Esophagus squamous epithelium (tissue), 5 donors: Measurements from ENCODE around the gene SLC9A2. TPM values are rescaled to one million over a fixed set of nuclear protein-coding genes. Genes with fewer than 3 reads are reported as not detected.

Source experiments
- DNase-seq: peaks from one replicate; lab custom pipeline; 2025; lab: John Stamatoyannopoulos, UW
- H3K27ac ChIP-seq, 4 donors: fragments of 200-600 bp; sonication (generic); one replicate each; pipeline ENCODE4 v1.5.1; 2016 to 2019; ENCODE audit warnings: mild to moderate bottlenecking in 1 of 4
- H3K27me3 ChIP-seq, 4 donors: fragments of 200-600 bp; sonication (generic); 1 replicate in 3 of 4; 2 replicates in 1 of 4; pipeline versions ENCODE4 v1.5.1 to v1.6.0; 2017 to 2021; ENCODE audit warnings: antibody characterized with exemption in 1 of 4
- H3K36me3 ChIP-seq, 3 donors: fragments of 200-600 bp; sonication (generic); one replicate each; pipeline ENCODE4 v1.5.1; 2016 to 2019
- H3K4me1 ChIP-seq, 3 donors: fragments of 200-600 bp; sonication (generic); one replicate each; pipeline ENCODE4 v1.5.1; 2017 to 2019
- H3K4me3 ChIP-seq, 4 donors: fragments of 200-600 bp; sonication (generic); 1 replicate in 3 of 4; 2 replicates in 1 of 4; pipeline ENCODE4 v1.5.1; 2016 to 2019; ENCODE audit warnings: mild to moderate bottlenecking in 2 of 4, moderate library complexity in 1 of 4
- H3K9me3 ChIP-seq, 3 donors: fragments of 200-600 bp; sonication (generic); one replicate each; pipeline ENCODE4 v1.5.1; 2016 to 2019
- POLR2A ChIP-seq, 4 donors: fragments of 450-650 bp; IDR thresholded peaks; one replicate each; pipeline ENCODE4 v1.6.1; 2017; ENCODE audit warnings: antibody characterized with exemption in 4 of 4, mild to moderate bottlenecking in 4 of 4, moderate library complexity in 3 of 4
- WGBS, 2 donors: methylation state at CpG; one replicate each; pipeline ENCODE4 v1.1.5; 2018; 5-methylcytosine and 5-hydroxymethylcytosine counted together
- intact Hi-C: fragments of 100-400 bp; cut with DNase I; formaldehyde crosslinking; loops from one replicate; pipeline ENCODE4 v1.15.0; 2022
- total RNA-seq, 4 donors: library from RNA; depleted of rRNA; stranded (reverse); fragments of >200 nt; gene quantifications; one replicate each; pipeline ENCODE4 v1.1.0, GENCODE V29; 2016
- TF ChIP-seq, protein P1 (sequence below), 6 experiments: fragments of 450-650 bp in 4 of 6; fragments of 200-600 bp in 2 of 6; sonication (generic) in 2 of 6; IDR thresholded peaks; one replicate each; pipeline ENCODE4 v1.5.1; 2016 to 2019; ENCODE audit warnings: antibody characterized with exemption in 6 of 6, mild to moderate bottlenecking in 4 of 6, moderate library complexity in 4 of 6
- donor health status: DM: yes; HTN: yes; CAD: no.

The SLC9A2 gene
- total RNA-seq, 4 donors from 2014 or later = 0.47 TPM; not detected in 3

DNA sequence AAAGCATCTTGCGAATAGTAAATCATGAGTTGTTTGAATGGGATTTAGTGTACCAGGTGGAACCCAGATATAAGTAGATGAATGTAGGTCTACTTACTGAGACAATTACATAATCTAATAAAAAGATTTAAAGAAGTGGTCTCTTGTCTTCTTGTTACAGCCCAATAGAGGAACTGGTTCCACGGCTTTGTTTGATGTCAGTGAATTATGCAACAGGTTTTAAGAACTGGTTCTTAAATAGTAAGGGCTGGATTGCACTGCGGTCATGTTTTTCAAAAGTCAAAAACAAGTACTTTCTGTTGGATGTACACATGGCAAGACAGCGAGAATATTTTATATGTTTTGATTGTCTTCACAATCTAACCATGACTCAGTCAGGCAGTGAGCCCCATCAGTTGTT is 15.4 kb upstream of the SLC9A2 start:
- H3K27ac ChIP-seq = no peak overlapping the region
- no peaks in the 10 kb centered on the region for H3K9me3 ChIP-seq
- no peak overlapping the region for H3K4me3 ChIP-seq
- 32 to 46% methylated on average over 4 of the region's 4 CpGs for WGBS, 2 donors
- TF ChIP-seq POLR2A (IDR thresholded peaks at IDR 0.05) = no peak
- TF ChIP-seq, protein P1, sequence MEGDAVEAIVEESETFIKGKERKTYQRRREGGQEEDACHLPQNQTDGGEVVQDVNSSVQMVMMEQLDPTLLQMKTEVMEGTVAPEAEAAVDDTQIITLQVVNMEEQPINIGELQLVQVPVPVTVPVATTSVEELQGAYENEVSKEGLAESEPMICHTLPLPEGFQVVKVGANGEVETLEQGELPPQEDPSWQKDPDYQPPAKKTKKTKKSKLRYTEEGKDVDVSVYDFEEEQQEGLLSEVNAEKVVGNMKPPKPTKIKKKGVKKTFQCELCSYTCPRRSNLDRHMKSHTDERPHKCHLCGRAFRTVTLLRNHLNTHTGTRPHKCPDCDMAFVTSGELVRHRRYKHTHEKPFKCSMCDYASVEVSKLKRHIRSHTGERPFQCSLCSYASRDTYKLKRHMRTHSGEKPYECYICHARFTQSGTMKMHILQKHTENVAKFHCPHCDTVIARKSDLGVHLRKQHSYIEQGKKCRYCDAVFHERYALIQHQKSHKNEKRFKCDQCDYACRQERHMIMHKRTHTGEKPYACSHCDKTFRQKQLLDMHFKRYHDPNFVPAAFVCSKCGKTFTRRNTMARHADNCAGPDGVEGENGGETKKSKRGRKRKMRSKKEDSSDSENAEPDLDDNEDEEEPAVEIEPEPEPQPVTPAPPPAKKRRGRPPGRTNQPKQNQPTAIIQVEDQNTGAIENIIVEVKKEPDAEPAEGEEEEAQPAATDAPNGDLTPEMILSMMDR (IDR thresholded peaks at IDR 0.05) = no peak
- H3K36me3 ChIP-seq = no peaks in the 10 kb centered on the region
- DNase-seq = no peak
- intact Hi-C loops = no loop called here
- peaks cover 0 to 34% (median 3%) of the 10 kb centered on the region in 3 donors for H3K4me1 ChIP-seq
- peaks cover 0 to 9% (median 0%) of the 10 kb centered on the region in 4 donors for H3K27me3 ChIP-seq

DNA sequence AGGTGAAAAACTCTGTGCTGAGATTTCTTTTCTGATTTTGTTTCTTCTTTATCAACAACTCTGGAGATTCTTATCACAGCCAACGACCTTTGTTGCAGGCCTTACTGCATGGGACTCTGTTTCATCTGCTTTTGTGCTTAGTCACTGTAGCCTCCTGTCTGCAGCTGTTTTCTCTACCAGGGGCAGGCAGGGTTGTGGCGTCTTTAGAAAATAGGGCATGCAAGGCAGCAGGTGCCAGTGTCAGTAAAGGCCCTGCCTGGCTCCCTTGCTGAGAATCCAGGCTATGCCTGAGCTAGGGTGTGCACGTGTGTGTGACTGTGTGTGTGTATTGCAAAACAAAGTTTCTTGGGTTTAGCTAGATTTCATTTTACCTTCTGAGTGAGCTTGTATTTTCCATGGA is 14.6 kb upstream of the SLC9A2 start:
- no peaks in the 10 kb centered on the region for H3K36me3 ChIP-seq
- no peak overlapping the region for H3K4me3 ChIP-seq
- peaks cover 0 to 9% (median 0%) of the 10 kb centered on the region in 4 donors for H3K27me3 ChIP-seq
- peaks cover 0 to 34% (median 3%) of the 10 kb centered on the region in 3 donors for H3K4me1 ChIP-seq
- WGBS, 2 donors = 34 to 42% methylated on average over 2 to 3 of the region's 3 CpGs
- intact Hi-C loops = no loop called here
- no peak for TF ChIP-seq POLR2A (IDR thresholded peaks at IDR 0.05)
- TF ChIP-seq, protein P1 (IDR thresholded peaks at IDR 0.05) = no peak
- no peak for DNase-seq
- H3K9me3 ChIP-seq = no peaks in the 10 kb centered on the region
- H3K27ac ChIP-seq = no peak overlapping the region

DNA sequence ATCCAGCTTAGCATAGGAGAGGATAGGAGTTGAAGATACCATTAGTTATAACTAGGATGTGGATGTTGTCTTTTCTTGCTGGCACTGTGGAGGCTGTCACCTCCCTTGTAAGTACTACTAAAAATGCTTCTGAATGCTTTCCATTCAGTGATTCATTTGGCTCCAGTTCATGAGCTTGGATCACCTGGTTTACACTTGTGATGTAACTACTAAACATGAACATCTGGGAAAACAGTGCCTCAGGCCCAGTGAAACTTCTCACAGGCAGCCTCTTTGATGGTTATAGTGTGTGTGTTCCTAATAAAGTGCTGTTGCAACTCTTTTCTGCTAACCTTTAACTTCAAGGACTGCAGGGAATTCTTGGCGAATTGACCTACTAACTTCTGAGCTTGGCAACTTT is 13.0 kb upstream of the SLC9A2 start:
- no peak overlapping the region for H3K4me3 ChIP-seq
- WGBS, 2 donors = 31 to 33% methylated on average over 1 of the region's 1 CpG
- H3K27me3 ChIP-seq = peaks cover 0 to 9% (median 0%) of the 10 kb centered on the region in 4 donors
- H3K9me3 ChIP-seq = no peaks in the 10 kb centered on the region
- H3K4me1 ChIP-seq = peaks cover 0 to 34% (median 3%) of the 10 kb centered on the region in 3 donors
- intact Hi-C loops = no loop called here
- no peak for DNase-seq
- H3K36me3 ChIP-seq = no peaks in the 10 kb centered on the region
- H3K27ac ChIP-seq = no peak overlapping the region
- TF ChIP-seq, protein P1 (IDR thresholded peaks at IDR 0.05) = no peak
- no peak for TF ChIP-seq POLR2A (IDR thresholded peaks at IDR 0.05)

DNA sequence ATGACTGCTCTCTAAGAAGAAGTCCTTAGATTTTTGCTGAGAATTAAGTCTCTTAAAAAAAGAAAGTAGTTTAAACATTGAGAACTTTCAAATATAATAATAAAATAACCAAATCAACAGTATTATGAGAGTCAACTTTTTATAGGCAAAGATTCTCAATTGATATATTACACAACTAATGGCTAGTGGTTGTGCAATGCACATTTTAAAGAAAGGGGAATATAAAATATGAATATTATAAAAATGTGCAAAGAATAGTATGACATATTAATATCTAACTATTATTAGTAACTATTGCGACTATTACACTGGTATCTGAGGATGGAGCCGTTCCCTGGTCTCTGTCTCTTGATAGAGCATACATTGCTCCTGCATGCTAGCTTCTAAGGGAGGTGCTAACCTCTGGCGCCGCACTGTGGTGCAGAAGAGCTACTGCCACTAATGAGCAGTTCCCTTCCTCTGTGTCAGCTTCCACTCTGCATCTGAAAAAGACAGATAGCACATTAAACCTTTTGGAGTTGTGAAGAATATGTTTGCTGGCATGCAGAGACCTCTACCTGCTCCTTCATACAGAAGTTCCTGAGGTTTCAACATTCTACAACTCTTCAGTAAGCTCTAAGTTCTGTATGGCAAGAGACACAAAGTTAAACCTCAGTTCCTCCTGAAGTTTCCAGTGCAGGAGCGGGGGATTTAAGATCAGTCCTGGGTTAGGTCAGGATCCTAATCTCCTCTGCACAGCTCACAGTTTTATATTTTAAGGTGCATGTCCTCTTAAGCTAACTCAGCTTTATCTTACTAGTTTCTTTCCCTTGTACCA is 3.5 kb upstream of the SLC9A2 start:
- intact Hi-C loops = loop anchor here (10.0 kb wide), 1 partner anchor 141 kb away; the partner anchor contains the start of gene SLC9A4
- no peak for DNase-seq
- Histone ChIP-seq H3K36me3 (no peaks in the 10 kb centered on the region), H3K4me3 (no peak overlapping the region), H3K27ac (no peak overlapping the region), H3K9me3 (no peaks in the 10 kb centered on the region), H3K4me1 (peaks cover 14 to 23% (median 17%) of the 10 kb centered on the region in 3 donors), H3K27me3 (peaks cover 3 to 87% (median 5%) of the 10 kb centered on the region in 4 donors)
- TF ChIP-seq, protein P1 (IDR thresholded peaks at IDR 0.05) = peak in 5 of 6 experiments; percentile 71 to 91 (median 80)
- no peak for TF ChIP-seq POLR2A (IDR thresholded peaks at IDR 0.05)
- WGBS, 2 donors = 18 to 23% methylated on average over 5 of the region's 5 CpGs
